A673 (cell line): ENCODE results near the gene NIT2.

ENCODE experiments used
- EZH2 ChIP-seq: fragments of 200-600 bp; sonication (generic); IDR thresholded peaks from 2 replicates; pipeline ENCODE4 v1.6.1; 2017; ENCODE audit warnings: borderline replicate concordance, low read depth, mild to moderate bottlenecking, mixed read lengths, antibody characterized with exemption, low read length; ENCODE audit not compliant: poor library complexity, severe bottlenecking
- TF ChIP-seq, protein P1 (sequence below): fragments of 300-800, 200-600 bp; sonication (generic); conservative IDR thresholded peaks from 2 replicates; pipeline ENCODE4 v1.5.1; 2017; ENCODE audit warnings: low read depth, mild to moderate bottlenecking, antibody characterized with exemption, low read length, moderate library complexity, mixed read lengths

- TF ChIP-seq, protein P1, sequence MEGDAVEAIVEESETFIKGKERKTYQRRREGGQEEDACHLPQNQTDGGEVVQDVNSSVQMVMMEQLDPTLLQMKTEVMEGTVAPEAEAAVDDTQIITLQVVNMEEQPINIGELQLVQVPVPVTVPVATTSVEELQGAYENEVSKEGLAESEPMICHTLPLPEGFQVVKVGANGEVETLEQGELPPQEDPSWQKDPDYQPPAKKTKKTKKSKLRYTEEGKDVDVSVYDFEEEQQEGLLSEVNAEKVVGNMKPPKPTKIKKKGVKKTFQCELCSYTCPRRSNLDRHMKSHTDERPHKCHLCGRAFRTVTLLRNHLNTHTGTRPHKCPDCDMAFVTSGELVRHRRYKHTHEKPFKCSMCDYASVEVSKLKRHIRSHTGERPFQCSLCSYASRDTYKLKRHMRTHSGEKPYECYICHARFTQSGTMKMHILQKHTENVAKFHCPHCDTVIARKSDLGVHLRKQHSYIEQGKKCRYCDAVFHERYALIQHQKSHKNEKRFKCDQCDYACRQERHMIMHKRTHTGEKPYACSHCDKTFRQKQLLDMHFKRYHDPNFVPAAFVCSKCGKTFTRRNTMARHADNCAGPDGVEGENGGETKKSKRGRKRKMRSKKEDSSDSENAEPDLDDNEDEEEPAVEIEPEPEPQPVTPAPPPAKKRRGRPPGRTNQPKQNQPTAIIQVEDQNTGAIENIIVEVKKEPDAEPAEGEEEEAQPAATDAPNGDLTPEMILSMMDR: no peak
- no peak for TF ChIP-seq EZH2
Observed at GRCh38 chr3:100401674-100402041, 67.1 kb downstream of the NIT2 start.
